ENCODE results near the gene STKLD1.
"Not testable (repeated sequence)": the region's sequence is repeated elsewhere in the genome, so short reads cannot be mapped to it uniquely, and the experiment has no call there.

- TF ChIP-seq, protein P1, sequence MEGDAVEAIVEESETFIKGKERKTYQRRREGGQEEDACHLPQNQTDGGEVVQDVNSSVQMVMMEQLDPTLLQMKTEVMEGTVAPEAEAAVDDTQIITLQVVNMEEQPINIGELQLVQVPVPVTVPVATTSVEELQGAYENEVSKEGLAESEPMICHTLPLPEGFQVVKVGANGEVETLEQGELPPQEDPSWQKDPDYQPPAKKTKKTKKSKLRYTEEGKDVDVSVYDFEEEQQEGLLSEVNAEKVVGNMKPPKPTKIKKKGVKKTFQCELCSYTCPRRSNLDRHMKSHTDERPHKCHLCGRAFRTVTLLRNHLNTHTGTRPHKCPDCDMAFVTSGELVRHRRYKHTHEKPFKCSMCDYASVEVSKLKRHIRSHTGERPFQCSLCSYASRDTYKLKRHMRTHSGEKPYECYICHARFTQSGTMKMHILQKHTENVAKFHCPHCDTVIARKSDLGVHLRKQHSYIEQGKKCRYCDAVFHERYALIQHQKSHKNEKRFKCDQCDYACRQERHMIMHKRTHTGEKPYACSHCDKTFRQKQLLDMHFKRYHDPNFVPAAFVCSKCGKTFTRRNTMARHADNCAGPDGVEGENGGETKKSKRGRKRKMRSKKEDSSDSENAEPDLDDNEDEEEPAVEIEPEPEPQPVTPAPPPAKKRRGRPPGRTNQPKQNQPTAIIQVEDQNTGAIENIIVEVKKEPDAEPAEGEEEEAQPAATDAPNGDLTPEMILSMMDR (IDR thresholded peaks at IDR 0.05): not testable (repeated sequence)
- not testable (repeated sequence) for TF ChIP-seq EP300 (IDR thresholded peaks at IDR 0.05)
Measured at GRCh38 chr9:133392308-133392707, 16.1 kb downstream of the STKLD1 start.

Measured in tibial nerve (tissue), 4 donors.